H1 (cell line): ENCODE measurements around the gene APBA3. TPM values are rescaled to one million over a fixed set of nuclear protein-coding genes. Genes with fewer than 3 reads are reported as not detected.

Experiments used
- CTCF ChIA-PET: fragments of 300-600 bp; sonication (Branson Sonifier 250); formaldehyde crosslinking; loops from one replicate; lab custom pipeline; 2021; ENCODE audit not compliant: partially characterized antibody; lab: Charles Lee
- POLR2A ChIA-PET: fragments of 300-600 bp; sonication (Branson Sonifier 250); formaldehyde crosslinking; loops from one replicate; lab custom pipeline; 2021; ENCODE audit warnings: inconsistent platforms; ENCODE audit not compliant: partially characterized antibody; lab: Charles Lee
- DNase-seq, 2 experiments: peaks; one replicate each; pipeline versions ENCODE4 v3.0.0 to v3.0.0-alpha.2; 2010 to 2022; ENCODE audit warnings: low spot score in 2 of 2, low read depth in 1 of 2, mixed read lengths in 1 of 2
- FAIRE-seq: peaks from 2 replicates; lab custom pipeline; 2011; peaks lifted over from hg19 to GRCh38; lab: Jason Lieb, UNC
- H2AFZ ChIP-seq: 2 replicates; pipeline ENCODE4 v1.8.1; 2012; ENCODE audit warnings: low read length, inconsistent platforms
- H2AK5ac ChIP-seq: 2 replicates; pipeline ENCODE4 v1.6.1; 2013; ENCODE audit warnings: low read depth, low read length
- H2BK120ac ChIP-seq: replicated peaks from 2 replicates; pipeline ENCODE3; 2013; ENCODE audit warnings: low read depth, low read length, inconsistent platforms
- H2BK12ac ChIP-seq: 2 replicates; pipeline ENCODE4 v1.6.1; 2013; ENCODE audit warnings: low read depth, low read length
- H2BK15ac ChIP-seq: 2 replicates; pipeline ENCODE4 v1.6.1; 2013; ENCODE audit warnings: low read length
- H2BK20ac ChIP-seq: 2 replicates; pipeline ENCODE4 v1.6.1; 2013; ENCODE audit warnings: low read length
- H2BK5ac ChIP-seq: 2 replicates; pipeline ENCODE4 v1.6.1; 2013; ENCODE audit warnings: low read depth, low read length
- H3K14ac ChIP-seq: 2 replicates; pipeline ENCODE4 v1.6.1; 2013; ENCODE audit warnings: inconsistent platforms; ENCODE audit not compliant: insufficient read length
- H3K18ac ChIP-seq: 2 replicates; pipeline ENCODE4 v1.6.1; 2013; ENCODE audit warnings: low read length; ENCODE audit errors: extremely low read depth
- H3K23ac ChIP-seq: 2 replicates; pipeline ENCODE4 v1.6.1; 2013; ENCODE audit warnings: inconsistent platforms; ENCODE audit not compliant: insufficient read length
- H3K23me2 ChIP-seq: 2 replicates; pipeline ENCODE4 v1.6.1; 2013; ENCODE audit warnings: low read depth, low read length
- H3K27ac ChIP-seq: 2 replicates; pipeline ENCODE4 v1.6.1; 2011; ENCODE audit warnings: low read depth, low read length, inconsistent platforms
- H3K27me3 ChIP-seq, 4 experiments: replicated peaks in 1 of 4; 1 replicate in 1 of 4; 2 replicates in 3 of 4; pipeline versions ENCODE4 v1.6.1 to v1.8.1; 2011 to 2013; ENCODE audit warnings: low read length in 3 of 4, mild to moderate bottlenecking in 3 of 4, inconsistent platforms in 2 of 4, mixed read lengths in 2 of 4, moderate library complexity in 1 of 4; ENCODE audit not compliant: control insufficient read depth in 3 of 4, insufficient read depth in 3 of 4; ENCODE audit errors: extremely low read depth in 1 of 4
- H3K36me3 ChIP-seq, 4 experiments: 2 replicates each; pipeline versions ENCODE4 v1.6.1 to v1.8.1; 2011 to 2013; ENCODE audit warnings: mild to moderate bottlenecking in 4 of 4, low read length in 3 of 4, moderate library complexity in 2 of 4, control low read depth in 1 of 4, inconsistent platforms in 1 of 4; ENCODE audit not compliant: insufficient read depth in 4 of 4, control insufficient read depth in 2 of 4
- H3K4ac ChIP-seq: replicated peaks from 2 replicates; pipeline ENCODE3; 2013; ENCODE audit warnings: low read length, low read depth, mixed read lengths, inconsistent platforms; ENCODE audit not compliant: insufficient read length
- H3K4me1 ChIP-seq, 4 experiments: replicated peaks in 1 of 4; 1 replicate in 1 of 4; 2 replicates in 3 of 4; pipeline versions ENCODE4 v1.6.1 to v1.8.1; 2011 to 2013; ENCODE audit warnings: low read length in 3 of 4, inconsistent platforms in 2 of 4, mixed read lengths in 1 of 4; ENCODE audit not compliant: insufficient read depth in 4 of 4, control insufficient read depth in 3 of 4
- H3K4me2 ChIP-seq, 2 experiments: 2 replicates each; pipeline versions ENCODE4 v1.6.1 to v1.8.1; 2011 to 2013; ENCODE audit warnings: low read depth in 2 of 2, low read length in 2 of 2, control low read depth in 1 of 2, inconsistent platforms in 1 of 2, mild to moderate bottlenecking in 1 of 2; ENCODE audit not compliant: insufficient read depth in 1 of 2
- H3K4me3 ChIP-seq, 4 experiments: fragments of 200-600, 300-600 bp in 1 of 4; sonication (generic), shearing (Covaris generic), sonication (Bioruptor Twin) in 1 of 4; 2 replicates each; pipeline versions ENCODE4 v1.5.1 to v1.8.1; 2011 to 2016; ENCODE audit warnings: low read length in 4 of 4, low read depth in 3 of 4, control low read depth in 2 of 4, inconsistent platforms in 2 of 4, mild to moderate bottlenecking in 2 of 4, mixed read lengths in 1 of 4, moderate library complexity in 1 of 4; ENCODE audit not compliant: insufficient read depth in 2 of 4; ENCODE audit errors: extremely low read depth in 1 of 4
- H3K56ac ChIP-seq: replicated peaks from 2 replicates; pipeline ENCODE3; 2013; ENCODE audit warnings: low read depth, mild to moderate bottlenecking, mixed read lengths, low read length, inconsistent platforms; ENCODE audit not compliant: insufficient read length
- H3K79me1 ChIP-seq: 2 replicates; pipeline ENCODE4 v1.6.1; 2013; ENCODE audit warnings: low read depth, low read length, control low read depth
- H3K79me2 ChIP-seq, 2 experiments: 2 replicates each; pipeline versions ENCODE4 v1.6.1 to v1.8.1; 2012 to 2013; ENCODE audit warnings: low read length in 2 of 2, mild to moderate bottlenecking in 2 of 2, inconsistent platforms in 1 of 2; ENCODE audit not compliant: insufficient read depth in 2 of 2, control insufficient read depth in 1 of 2
- H3K9ac ChIP-seq, 4 experiments: replicated peaks in 1 of 4; 1 replicate in 1 of 4; 2 replicates in 3 of 4; pipeline versions ENCODE4 v1.6.1 to v1.8.1; 2011 to 2013; ENCODE audit warnings: low read depth in 3 of 4, low read length in 3 of 4, control low read depth in 2 of 4, mild to moderate bottlenecking in 2 of 4, moderate library complexity in 2 of 4, inconsistent platforms in 1 of 4; ENCODE audit errors: extremely low read depth in 1 of 4
- H3K9me3 ChIP-seq, 2 experiments: 2 replicates each; pipeline versions ENCODE4 v1.6.1 to v1.8.1; 2012 to 2013; ENCODE audit warnings: mild to moderate bottlenecking in 2 of 2, moderate library complexity in 2 of 2, control low read depth in 1 of 2, inconsistent platforms in 1 of 2, low read depth in 1 of 2, low read length in 1 of 2, mixed read lengths in 1 of 2; ENCODE audit not compliant: insufficient read depth in 2 of 2
- H4K20me1 ChIP-seq, 2 experiments: replicated peaks in 1 of 2; 2 replicates each; pipeline versions ENCODE3 to v1.8.1; 2011 to 2013; ENCODE audit warnings: inconsistent platforms in 2 of 2, low read length in 2 of 2, mild to moderate bottlenecking in 1 of 2; ENCODE audit not compliant: insufficient read depth in 2 of 2, control insufficient read depth in 1 of 2
- H4K5ac ChIP-seq: 2 replicates; pipeline ENCODE4 v1.6.1; 2013; ENCODE audit warnings: low read length, low read depth, mixed read lengths, inconsistent platforms; ENCODE audit not compliant: insufficient read length
- H4K8ac ChIP-seq: 2 replicates; pipeline ENCODE4 v1.8.0; 2013; ENCODE audit warnings: mild to moderate bottlenecking, moderate library complexity, low read length, inconsistent platforms; ENCODE audit not compliant: insufficient read depth; ENCODE audit errors: extremely low read depth
- H4K91ac ChIP-seq: replicated peaks from 2 replicates; pipeline ENCODE3; 2013; ENCODE audit warnings: low read length, mixed read lengths, inconsistent platforms; ENCODE audit not compliant: insufficient read length
- CREB1 ChIP-seq: IDR thresholded peaks from 2 replicates; pipeline ENCODE4 v1.6.1; 2012; ENCODE audit warnings: inconsistent platforms
- WGBS, 2 experiments: shearing (Covaris generic) in 1 of 2; methylation state at CpG; one replicate each; pipeline versions ENCODE4 v1.1.6 to v1.1.7; 2013 to 2015; ENCODE audit warnings: low lambda C conversion rate in 2 of 2, mixed read lengths in 2 of 2, inconsistent platforms in 1 of 2, low coverage in 1 of 2, missing lambda C conversion rate in 1 of 2; ENCODE audit not compliant: insufficient replicate concordance in 2 of 2, insufficient coverage in 1 of 2, insufficient read length in 1 of 2; ENCODE audit errors: extremely low coverage in 1 of 2, missing lambda C conversion rate in 1 of 2; 5-methylcytosine and 5-hydroxymethylcytosine counted together
- polyA plus RNA-seq, 7 experiments: library from polyadenylated mRNA; depleted of rRNA in 3 of 7; stranded (reverse) in 5 of 7; unstranded in 2 of 7; fragments of >200 nt in 5 of 7; fragments of 200-250 nt in 2 of 7; gene quantifications; 1 replicate in 5 of 7; 2 replicates in 1 of 7; 4 replicates in 1 of 7; pipeline versions ENCODE4 v1.2.1 to v1.2.3, GENCODE V29; 2011 to 2013; ENCODE audit warnings: missing spikeins in 2 of 7, mixed read lengths in 2 of 7
- total RNA-seq: library from RNA; stranded (reverse); fragmentation: NEBNext Ultra II Directional; extraction: Animal tissue kit (Norgen Biotek cat#: 25700); gene quantifications from 2 replicates; pipeline ENCODE4 v1.2.1, GENCODE V29; 2021

The APBA3 gene
- total and polyA plus RNA-seq, 2 of the 8 experiments (the other 6 are each of a cell fraction or from before 2014, with no cell fraction given) = 21.4 to 36.9 TPM

GRCh38 chr19:3778899-3779723 is 17.6 kb upstream of the APBA3 start:
- DNase-seq = no peak
- CTCF ChIA-PET = interaction anchor here (0.7 to 2.0 kb wide), 3 partner anchors 43 to 105 kb away, joined by 3 to 9 read pairs (median 3); no protein-coding TSS in a partner anchor

More at GRCh38 chr19:3778899-3779723, 17.6 kb upstream of the APBA3 start:
- no peak overlapping the region for H4K5ac ChIP-seq
- FAIRE-seq = no peak
- H2BK20ac ChIP-seq = no peak overlapping the region
- H2AFZ ChIP-seq = no peak overlapping the region
- peaks cover 0 to 3% of the 10 kb centered on the region in 2 experiments for H4K20me1 ChIP-seq
- H3K14ac ChIP-seq = no peak overlapping the region
- H2AK5ac ChIP-seq = no peak overlapping the region
- no peak overlapping the region for H3K9ac ChIP-seq
- no peaks in the 10 kb centered on the region; a peak in 1 of 7 replicates for H3K27me3 ChIP-seq
- no peak overlapping the region for H2BK5ac ChIP-seq
- no peak overlapping the region for H3K4me2 ChIP-seq
- no peaks in the 10 kb centered on the region for H3K4me1 ChIP-seq
- no peak for TF ChIP-seq CREB1
- POLR2A ChIA-PET = interaction anchor here (0.9 to 2.3 kb wide), 6 partner anchors 9 to 206 kb away, joined by 3 to 7 read pairs (median 4); partner anchors contain the start of gene EEF2
- WGBS, 2 experiments = 94% methylated on average over 30 of the region's 44 CpGs; no CpG with 5 or more reads in 1 of the 2 experiments
- no peak overlapping the region for H4K8ac ChIP-seq
- H3K79me2 ChIP-seq = no peaks in the 10 kb centered on the region
- H3K18ac ChIP-seq = no peak overlapping the region
- no peaks in the 10 kb centered on the region for H3K79me1 ChIP-seq
- H3K27ac ChIP-seq = no peak overlapping the region
- peaks cover 0 to 14% (median 3%) of the 10 kb centered on the region in 4 experiments; a peak in 2 of 8 replicates for H3K36me3 ChIP-seq
- no peak overlapping the region for H3K23ac ChIP-seq
- H3K4me3 ChIP-seq = no peak overlapping the region
- H3K56ac ChIP-seq = no peak overlapping the region
- H2BK12ac ChIP-seq = no peak overlapping the region
- peaks cover 17 to 22% of the 10 kb centered on the region in 2 experiments for H3K9me3 ChIP-seq
- no peak overlapping the region for H4K91ac ChIP-seq
- no peak overlapping the region for H3K4ac ChIP-seq
- no peak overlapping the region for H2BK15ac ChIP-seq
- peaks cover 6% of the 10 kb centered on the region; the same call in 1 of the 2 replicates for H3K23me2 ChIP-seq
- H2BK120ac ChIP-seq = no peak overlapping the region
